WI38 (cell line): ENCODE data around the gene NCBP2.

Experiments
- H3K4me3 ChIP-seq: 2 replicates; pipeline ENCODE4 v1.5.1; 2011; ENCODE audit warnings: low read depth, mild to moderate bottlenecking, control low read depth, low read length
- TF ChIP-seq, protein P1 (sequence below): IDR thresholded peaks from 2 replicates; pipeline ENCODE4 v1.5.1; 2012; ENCODE audit warnings: low read depth, mild to moderate bottlenecking, control low read depth, low read length

NCBP2 gene

DNA sequence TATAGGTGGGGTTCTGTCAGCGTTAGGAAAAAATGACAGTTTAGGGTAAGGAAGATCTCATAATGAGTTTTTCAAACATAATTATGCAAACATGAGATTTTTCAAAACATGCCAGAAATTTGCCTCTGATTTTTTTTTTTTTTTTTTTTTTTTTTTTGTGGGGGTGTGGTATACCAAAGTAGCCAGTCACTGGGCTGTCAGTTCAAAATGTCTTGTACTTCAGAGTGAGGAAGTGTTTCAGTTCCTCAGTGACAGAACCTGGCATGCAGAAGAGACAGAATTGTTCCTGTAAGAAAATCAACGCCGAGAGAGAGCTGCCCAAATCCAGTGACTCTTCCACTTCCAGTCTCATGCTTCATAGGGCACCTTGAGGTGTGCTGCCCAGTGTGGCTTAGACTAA is 9.7 kb downstream of the NCBP2 start:
- TF ChIP-seq, protein P1, sequence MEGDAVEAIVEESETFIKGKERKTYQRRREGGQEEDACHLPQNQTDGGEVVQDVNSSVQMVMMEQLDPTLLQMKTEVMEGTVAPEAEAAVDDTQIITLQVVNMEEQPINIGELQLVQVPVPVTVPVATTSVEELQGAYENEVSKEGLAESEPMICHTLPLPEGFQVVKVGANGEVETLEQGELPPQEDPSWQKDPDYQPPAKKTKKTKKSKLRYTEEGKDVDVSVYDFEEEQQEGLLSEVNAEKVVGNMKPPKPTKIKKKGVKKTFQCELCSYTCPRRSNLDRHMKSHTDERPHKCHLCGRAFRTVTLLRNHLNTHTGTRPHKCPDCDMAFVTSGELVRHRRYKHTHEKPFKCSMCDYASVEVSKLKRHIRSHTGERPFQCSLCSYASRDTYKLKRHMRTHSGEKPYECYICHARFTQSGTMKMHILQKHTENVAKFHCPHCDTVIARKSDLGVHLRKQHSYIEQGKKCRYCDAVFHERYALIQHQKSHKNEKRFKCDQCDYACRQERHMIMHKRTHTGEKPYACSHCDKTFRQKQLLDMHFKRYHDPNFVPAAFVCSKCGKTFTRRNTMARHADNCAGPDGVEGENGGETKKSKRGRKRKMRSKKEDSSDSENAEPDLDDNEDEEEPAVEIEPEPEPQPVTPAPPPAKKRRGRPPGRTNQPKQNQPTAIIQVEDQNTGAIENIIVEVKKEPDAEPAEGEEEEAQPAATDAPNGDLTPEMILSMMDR: no peak
- H3K4me3 ChIP-seq: no peak overlapping the region

DNA sequence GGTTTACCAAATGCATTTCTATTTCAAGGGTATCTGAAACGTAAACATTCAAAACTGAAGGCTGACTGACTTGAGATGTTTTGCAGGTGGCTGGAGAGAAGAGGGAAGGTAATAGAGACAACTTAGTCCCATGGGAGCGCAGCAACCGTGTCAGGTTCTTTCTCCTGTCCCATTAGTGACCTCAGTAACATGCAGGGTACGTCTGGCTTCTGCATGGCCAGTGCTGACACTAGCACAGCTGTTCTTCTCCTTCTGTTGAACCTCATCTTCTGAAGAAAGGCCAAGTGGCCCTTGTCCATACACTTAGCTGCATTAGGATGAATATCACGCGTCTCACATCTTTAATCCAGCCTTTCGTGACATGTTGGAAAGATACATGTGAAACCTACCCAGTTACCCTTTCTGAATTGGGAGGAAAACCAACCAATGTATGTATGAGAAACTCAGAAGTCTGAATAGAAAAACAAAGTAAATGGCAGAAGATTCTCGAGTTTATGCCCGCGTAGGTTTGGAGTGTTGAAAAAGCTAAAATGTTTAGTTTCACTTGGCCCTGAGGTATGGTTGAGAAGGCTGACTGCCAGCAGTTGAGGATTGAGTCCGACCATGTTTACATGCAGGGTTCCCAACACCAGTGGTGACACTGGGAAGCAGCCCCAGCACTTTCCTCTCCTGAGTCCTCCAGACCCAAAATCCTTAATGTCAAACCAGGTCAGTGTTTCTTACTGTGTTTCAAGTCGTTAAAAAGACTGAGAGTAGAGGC is 10.3 kb downstream of the NCBP2 start:
- H3K4me3 ChIP-seq: no peak overlapping the region
- TF ChIP-seq, protein P1: no peak

DNA sequence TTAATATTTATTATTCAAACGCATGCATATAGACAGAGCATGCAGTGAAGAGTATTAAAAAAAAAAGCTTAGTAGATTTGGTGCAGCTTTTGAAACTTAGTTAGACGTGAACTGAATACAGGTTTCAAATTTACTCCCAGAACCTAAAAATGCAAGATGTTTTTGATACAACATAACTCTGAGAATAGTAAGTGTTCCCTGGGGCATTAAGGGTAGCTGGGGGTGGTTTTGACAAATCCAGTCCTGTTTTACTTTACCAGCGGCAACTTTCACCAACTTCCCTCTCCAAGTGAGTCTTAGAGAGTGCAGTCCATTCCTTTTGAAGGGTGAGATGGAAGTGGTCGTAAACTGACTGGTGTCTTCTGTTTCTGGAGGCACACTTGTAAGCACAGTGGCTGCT is 11.2 kb downstream of the NCBP2 start:
- H3K4me3 ChIP-seq: no peak overlapping the region
- TF ChIP-seq, protein P1: no peak

DNA sequence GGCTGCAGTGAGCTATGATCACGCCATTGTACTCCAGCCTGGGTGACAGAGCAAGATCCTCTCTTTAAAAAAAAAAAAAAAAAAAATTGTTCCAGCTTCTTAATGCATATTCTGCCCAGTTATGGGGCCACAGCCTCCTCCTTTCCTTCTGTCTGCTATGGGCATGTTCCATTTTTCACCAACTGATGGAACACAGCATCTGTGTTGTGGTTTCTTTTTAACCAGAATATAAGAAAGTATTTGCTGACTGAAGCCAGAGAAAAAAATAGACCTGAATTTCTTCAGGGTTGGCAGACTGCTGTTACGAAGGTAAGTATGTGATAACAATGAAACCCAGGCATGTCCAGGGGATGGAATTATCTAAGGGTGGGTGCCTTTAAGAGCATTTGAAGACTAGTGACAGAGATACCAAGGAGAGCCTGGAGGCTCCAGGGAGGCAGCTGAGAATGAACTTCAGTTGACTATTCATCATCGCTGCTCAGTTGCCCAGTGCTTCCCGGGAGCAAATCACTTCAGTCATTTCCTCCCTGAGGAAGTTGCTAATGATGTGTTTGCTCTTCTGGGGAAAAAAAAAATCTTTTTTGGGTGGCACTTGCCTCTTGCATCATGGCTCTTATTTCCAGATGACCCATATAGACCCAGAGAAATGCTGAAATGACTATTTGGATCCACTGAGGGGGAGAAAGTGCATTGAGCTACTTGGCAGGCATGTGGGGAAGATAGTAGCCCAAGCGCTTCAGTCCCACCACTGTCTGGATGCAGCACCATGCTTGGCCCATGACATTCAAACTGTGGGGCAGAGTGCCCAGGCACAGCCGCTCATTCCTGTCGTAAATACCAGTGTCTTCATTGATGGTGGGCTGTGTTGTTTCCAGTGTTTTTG is 14.5 kb downstream of the NCBP2 start:
- TF ChIP-seq, protein P1: no peak
- no peak overlapping the region for H3K4me3 ChIP-seq

DNA sequence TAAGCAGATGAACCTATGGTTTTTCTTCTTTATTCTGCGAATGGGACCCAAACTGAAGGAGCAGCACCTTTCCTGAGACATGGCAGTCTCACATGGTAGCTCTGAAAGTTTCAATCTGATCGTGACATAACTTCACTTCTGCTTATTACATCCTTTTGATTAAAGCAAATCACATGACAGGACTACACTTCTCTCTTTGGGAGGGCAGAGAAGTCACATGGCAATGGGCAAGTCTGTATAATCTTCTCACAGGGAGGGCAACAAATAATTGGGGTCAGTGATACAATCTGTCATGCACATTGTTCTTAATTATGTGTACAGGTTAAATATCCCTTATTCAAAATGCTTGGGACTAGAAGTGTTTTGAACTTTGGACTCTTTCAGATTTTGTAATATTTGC is 21.6 kb downstream of the NCBP2 start:
- TF ChIP-seq, protein P1: no peak
- H3K4me3 ChIP-seq: no peak overlapping the region

DNA sequence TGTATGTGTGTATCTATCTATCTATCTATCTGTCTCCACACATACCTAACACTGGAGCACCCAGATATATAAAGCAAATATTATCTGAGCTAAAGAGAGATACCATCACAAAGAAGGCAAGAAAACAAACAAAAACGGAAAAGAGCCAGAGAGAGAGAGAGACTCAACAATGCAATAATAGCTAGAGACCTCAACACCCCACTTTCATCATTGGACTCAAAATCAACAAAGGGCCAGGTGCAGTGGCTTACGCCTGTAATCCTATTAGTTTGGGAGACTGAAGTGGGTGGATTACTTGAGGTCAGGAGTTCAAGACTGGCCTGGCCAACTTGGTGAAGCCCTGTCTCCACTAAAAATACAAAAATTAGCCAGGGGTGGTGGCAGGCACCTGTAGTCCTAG is 23.4 kb downstream of the NCBP2 start:
- H3K4me3 ChIP-seq: no peak overlapping the region
- TF ChIP-seq, protein P1: no peak

DNA sequence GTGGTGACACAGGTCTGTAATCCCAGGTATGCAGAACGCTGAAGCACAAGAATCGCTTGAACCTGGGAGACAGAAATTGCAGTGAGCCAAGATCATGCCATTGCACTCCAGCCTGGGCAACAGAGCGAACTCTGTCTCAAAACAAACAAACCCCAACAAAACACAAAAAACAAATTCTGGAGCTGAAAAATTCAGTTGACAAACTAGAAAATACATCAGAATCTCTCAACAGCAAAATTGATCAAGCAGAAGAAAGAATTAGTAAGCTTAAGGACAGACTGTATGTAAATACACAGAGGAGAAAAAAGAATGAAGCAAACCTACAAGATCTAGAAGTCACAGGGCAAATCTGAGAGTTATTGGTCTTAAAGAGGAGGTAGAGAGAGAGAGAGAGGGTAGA is 25.3 kb downstream of the NCBP2 start:
- TF ChIP-seq, protein P1: no peak

More for the DNA sequence above, 25.3 kb downstream of the NCBP2 start:
- no peak overlapping the region for H3K4me3 ChIP-seq
